Stimulated activated CD8-positive, alpha-beta memory T cell treated with anti-CD3 and anti-CD28 coated beads, Interleukin-7, amount 100 ng/mL, for 4 hours (primary cell): ENCODE results near the gene SEC24D.
A peak's percentile ranks its signal among the peaks of the same experiment; 100 is the strongest.

Source experiments
- DNase-seq, 2 donors: peaks; one replicate each; pipeline ENCODE4 v3.0.0-alpha.2; 2020; ENCODE audit warnings: low read depth in 2 of 2

Gene SEC24D

DNA sequence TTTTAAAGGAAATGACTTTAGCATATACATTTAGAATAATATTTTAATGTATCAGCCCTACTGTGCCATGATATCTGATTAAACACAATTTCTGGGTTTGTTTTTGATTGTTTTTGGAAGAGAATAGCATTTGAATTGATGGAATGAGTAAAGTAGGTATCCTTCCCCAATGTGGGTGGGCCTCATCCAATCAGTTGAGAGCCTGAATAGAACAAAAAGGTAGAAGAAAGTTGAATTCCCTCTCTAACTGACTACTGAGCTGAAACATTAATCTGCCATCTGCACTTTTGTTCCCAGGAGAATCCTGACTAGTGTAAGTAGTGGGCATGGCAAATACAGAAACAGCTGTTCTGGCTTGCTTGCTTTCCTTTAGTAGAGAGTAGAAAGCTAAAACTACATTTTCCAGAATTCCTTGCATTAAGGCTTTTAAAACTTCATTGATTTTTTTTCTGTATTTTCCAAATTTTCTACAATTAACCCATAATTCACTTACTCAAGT is 9.7 kb upstream of the SEC24D start:
- no peak for DNase-seq

DNA sequence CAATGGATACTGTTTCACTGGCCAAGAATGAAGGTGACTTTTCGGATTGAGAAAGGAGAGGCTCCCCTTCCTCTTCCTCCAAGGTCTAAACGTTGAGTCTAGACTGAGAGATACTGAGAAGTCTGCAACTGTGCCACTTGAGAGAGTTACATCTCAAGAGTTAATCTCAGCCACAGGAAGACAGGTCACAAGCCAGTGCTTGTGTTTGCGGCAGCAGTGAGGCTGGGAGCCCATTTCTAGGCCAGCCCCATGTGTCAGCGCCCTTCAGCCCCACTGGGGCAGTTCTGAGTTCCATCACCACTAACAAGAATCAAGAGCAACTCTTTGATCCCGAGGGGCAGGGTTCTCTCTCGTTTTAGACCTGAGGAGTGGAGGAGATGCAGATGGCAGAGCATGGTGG is 7.3 kb upstream of the SEC24D start:
- no peak for DNase-seq

DNA sequence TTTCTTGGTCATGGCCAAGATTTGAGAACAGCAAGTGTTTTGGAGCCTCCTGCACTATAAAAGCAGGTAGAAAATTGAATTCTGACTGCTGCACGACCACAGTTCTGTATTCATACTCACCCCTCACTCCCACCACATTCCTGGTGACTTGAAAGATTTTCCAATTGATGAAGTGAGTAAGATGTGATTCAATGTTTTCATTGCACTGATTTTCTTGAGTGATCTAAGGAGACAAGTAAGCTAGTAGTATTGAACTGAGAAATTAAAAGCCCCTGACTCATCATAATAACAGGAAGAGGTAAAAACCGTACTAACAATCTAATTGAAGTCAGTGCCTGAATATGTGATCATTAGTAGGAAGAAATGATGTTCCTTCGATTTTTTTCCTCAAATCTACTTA is 6.1 kb upstream of the SEC24D start:
- no peak for DNase-seq

DNA sequence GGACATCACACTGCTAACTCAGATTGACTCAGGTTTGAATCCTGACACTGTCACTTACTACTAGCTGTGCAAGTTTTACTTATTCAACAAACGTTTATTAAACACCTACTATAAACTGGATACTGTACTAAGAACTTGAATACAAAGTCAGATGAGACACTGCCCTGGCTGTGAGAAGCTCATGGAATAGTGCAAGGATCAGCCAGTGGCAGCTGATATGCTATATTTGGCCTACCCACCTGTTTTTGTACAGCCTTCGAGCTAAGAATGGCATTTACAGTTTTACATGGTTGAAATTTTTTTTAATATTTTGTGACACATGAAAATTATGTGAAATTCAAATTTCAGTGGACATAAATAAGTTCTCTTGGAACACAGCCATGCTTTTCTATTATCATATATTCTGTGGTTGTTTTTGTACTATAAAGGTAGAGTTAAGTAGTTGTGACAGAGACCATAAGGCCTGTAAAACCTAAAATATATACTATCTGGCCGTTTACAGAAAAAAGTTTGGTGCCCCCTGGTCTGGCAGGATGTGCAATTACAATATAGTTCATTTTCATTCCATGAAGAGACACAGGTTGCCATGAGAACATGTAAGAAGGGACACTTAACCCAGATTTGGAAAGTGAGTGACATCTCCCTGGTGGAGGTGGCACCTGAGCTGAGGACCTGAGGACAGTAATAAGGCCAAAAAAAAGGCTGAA is 3.4 kb upstream of the SEC24D start:
- no peak for DNase-seq

DNA sequence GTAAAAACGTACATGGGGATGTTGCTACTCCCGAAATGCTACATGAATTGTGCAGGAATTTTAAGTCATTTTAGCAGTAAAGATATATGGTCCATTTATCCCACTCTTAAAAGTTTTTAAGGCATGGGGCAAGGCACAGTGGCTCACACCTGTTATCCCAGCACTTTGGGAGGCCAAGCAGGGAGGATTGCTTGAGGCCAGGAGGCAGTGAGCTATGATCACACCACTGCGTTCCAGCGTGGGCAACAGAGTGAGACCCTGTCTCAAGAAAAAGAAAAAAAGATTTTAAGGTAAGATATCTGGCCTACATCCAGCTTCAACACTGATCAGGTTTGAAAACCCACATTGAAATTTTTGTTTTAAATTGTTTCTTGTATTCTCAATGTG is 1.2 kb upstream of the SEC24D start:
- no peak for DNase-seq

DNA sequence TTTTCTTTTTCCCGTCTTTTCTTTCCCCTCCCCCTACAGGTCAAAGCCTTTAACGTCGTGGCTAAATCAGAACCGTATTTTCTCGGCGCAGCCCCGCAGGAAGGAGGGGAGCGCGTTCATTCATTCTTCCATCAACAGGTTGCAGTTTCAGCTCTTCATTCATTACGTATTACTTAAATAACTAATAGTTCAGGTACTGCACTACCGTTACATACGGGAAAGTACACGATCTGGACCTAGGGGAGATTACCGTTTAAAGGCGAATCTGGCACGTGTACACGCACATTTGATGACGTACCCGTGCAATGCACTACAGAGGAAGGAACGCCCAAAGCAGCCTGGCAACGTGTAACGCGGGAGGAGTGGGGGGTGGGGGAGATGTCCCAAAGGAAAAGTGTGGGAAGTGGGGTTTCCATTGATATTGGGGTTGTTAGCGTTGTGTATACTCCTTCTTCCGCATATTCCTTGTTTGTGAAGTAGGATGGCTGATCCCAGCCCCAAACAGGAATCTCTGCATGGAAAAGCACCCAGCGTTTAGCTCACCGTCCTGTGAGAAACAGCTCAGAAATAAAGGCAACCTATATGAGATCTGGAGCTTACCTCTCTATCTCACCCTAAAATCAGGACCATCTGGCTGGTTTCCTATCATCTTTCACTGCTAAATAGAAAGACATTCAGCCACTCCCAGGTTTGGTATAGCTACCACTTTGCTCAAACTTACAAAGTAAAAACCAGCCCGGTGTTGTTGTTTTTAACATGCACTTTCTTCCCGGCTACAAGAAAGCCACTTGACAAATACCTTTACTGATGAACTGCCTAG is 585 bp upstream of the SEC24D start:
- DNase-seq = peak; percentile 15 to 36

DNA sequence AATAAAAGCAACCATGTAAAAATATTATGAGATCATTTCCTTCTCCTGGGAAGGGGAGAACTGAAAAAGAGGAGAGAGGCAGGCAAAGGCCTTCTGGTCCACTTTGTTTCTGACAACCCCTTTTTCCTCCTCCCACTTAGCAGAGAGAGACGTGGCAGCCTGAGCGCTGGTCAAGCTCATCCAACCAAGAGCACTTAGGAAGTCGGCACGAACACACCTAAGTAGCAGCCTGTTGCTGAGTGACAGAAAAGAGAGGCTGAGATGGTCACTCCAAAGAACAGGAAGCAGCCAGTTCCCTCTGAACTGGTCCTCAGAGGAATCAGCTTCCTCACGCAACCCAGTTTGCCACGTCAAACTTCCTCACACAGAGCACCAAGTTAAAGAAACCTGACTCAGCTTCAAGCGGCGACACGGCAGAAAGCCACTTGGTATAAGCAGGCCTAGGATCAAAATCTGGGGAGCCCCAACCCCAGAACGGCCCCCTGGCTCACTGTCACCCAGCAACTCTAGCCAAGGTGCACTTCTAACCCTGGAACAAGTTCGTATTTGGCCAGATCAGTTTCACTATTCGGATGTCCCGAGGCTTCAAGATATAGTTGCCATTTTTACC is 861 bp downstream of the SEC24D start:
- DNase-seq = peak; percentile 24 to 27

DNA sequence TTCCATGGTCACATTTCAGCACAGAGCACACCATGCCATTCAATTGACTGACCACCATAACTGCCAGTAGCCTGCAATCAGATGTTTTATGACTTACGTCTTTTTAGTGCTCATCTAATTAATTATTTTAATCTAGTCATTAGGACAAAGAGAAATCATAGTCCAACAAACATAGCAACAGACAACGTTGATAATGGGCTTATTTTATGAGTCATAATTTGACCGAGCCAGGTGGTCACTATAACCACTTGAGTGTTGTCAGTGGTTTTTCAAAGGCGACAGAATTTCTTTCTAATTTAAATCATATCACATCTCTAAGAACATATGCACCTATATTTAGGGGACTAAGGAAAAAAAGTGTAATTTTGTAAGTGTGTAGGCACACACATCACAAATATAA is 1.9 kb downstream of the SEC24D start:
- DNase-seq = no peak

DNA sequence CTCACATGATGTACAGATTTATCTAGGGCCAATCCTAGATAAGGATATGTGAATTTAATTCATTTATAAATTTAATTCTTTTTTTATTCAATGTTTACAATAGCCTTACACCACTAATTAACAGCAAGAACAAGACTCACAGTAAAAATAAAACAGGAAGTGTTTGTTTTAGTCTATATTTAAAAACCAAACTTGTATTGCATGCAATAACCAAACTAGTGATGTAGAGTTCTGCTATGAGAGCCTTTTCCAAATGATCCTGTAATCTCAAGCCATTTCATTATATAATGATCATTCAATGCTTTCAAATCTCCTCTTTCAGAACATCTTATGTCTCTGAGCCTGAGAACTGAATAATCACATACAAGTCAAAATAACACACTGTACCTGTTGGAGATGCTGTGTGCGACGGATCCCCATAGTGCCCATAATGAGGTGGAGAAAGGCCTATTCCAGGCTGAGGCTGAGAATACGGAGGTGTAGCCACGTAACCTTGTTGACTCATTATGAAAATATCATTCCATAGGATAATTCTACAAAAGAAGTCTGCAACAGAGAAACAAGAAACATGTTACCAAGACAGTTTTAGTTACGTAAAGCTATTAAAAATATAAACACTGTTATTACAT is 2.6 kb downstream of the SEC24D start:
- no peak for DNase-seq

DNA sequence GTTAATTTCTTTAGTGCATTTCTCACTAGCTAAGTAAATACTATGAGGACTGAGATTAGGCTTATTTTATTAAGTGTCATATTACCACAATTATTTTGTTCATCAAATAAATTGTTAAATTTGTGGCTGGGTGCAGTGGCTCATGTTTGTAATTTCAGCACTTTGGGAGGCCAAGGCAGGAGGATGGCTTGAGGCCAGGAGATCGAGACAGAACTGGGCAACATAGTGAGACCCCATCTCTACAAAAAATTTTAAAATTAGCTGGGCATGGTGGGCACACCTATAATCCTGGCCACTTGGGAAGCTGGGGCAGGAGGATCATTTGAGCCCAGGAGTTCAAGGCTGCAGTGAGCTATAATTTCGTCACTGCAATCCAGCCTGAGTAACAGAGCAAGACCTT is 6.8 kb downstream of the SEC24D start:
- no peak for DNase-seq

DNA sequence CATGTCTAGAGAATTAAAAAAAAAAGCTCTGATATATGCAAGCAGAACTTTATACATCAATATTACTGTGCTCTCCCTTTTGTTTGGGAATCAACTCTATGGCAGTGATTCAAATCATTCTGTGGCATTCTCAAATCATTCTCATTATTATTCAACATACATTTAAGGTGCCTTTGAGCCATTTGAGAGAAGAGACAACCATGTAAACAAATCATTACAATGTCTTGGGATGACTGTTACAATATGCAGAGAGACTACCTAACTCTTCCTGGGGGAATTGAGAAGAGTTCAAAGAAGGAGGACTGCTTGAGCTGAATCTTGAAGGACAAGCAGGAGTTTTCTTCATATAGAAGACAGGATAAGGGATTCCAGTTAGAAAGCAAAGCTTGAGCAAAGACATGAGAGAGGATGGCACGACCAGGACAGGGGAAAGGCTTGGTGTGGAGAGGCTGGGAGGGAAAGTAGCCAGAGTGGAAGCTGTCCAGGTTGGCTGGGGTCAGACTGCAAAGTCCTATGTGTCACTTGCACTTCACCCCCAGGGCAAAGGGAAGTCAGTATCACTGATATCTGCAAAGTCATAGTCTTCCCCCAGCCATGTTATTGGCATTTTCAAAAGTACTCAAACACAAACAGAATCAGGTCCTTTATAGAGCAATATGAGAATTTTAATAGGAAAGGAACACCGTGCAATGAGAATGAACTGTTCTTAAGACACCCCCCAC is 9.0 kb downstream of the SEC24D start:
- DNase-seq = no peak

DNA sequence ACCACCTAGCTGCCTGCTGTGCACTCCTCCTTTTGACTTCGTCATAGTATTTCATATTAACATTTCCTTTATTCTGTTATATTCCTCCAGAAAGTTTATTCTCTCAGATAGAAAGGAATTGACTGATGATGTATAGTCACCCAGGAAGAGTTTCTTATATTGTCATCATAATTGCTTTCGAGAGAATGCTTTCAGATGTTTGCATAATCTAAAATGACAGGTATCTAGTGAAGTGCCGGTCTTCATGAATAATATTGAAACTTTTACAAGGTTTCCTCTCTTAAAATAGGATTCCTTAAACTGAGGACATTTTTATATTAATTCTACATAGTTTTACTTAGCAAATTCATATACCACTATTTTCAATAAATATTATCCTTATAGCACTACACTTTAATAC is 10.1 kb downstream of the SEC24D start:
- DNase-seq = no peak

DNA sequence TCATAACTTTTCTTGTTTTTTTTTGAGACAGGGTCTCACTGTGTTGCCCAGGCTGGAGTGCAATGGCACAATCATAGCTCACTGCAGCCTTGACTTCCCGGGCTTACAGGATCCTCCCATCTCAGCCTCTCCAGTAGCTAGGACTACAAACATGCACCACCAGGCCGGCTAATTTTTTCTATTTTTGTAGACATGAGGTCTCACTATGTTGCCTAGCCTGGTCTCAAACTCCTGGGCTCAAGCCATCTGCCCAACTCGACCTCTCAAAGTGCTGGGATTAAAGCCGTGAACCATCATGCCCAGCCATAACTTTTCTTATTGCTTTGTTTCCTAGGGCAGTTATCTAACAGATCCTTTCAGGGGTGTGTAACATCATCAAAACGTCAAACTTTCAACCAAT is 11.8 kb downstream of the SEC24D start:
- DNase-seq = no peak

DNA sequence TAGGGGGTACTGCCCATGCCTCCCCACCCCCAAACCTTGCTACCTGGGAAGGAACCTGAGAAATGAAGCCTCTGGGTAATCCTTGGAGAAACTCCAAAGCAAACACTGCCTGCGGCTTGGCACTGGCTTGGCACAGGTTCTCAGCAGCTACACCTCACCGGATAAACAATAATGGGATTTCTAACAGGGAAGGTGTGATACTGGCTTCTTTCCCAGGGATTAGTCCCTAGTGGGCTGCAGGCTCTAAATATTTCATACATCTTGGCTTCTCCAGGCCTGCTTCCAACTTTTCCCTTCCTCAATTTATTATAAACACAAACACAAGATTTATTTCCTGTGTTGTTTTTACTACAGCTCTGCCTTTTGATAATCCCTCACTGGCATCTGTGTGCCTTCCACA is 12.5 kb downstream of the SEC24D start:
- no peak for DNase-seq

DNA sequence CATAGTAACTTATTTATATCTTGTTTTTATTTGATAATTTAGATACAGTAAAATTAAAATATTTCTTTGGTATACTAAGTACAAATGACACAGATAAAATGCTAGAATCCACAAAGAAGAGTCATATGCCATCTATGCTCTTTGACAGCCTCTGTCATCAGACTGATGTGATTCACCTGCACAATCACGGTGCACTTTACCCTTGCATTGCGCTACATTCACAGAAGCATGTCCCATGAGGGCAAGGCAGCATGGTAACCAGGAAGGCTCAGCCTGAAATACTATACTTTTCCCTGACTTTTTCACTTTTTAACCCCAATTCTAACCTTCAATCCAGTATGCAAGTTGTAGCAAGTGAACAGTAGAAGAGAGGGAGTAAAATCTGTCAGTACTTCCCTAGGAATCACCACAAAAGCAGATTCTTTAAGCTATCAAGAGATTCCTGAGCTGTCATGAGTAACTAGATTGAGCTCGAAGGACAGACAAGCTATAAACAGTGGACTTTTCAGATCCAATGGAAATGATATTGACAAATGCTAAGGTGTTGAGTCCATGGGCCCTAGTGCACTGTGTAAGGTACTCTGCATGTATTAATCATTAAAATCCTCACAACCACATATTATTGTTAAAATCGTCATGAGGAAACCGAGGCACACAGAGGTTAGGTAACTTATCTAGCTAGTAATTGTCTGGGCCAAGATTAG is 14.2 kb downstream of the SEC24D start:
- DNase-seq = no peak

DNA sequence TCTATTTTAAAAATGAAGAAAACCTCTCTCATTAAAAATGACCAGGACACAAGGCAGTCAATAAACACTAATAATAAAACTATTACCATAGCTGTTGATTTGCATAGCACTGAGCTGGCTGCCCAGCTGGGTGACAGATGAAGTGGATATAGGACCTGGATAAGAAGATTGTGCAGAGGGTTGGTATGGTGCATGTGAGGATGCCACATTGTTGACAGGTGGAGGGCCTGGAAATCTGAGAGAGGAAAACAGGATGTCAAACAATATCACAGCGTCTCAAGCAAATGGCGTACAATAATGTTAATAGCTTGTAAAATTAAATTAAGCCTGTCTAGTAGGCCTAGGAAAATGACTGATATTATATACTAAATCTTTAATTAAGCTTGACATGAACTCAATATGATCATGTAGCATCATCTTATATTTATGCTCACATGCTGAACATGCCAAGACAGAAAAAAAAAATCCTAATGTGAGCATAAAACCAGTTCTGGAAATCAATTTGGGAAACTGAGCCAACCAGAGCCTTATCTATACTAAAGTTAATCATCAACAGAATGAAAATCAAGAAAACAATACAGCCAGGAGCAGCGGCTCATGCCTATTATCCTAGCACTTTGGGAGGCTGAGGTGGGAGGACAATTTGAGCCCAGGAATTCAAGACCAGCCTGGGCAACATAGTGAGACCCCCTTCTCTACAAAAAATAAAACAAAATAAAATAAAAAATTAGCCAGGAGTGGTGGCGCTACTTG is 18.6 kb downstream of the SEC24D start:
- DNase-seq = no peak

DNA sequence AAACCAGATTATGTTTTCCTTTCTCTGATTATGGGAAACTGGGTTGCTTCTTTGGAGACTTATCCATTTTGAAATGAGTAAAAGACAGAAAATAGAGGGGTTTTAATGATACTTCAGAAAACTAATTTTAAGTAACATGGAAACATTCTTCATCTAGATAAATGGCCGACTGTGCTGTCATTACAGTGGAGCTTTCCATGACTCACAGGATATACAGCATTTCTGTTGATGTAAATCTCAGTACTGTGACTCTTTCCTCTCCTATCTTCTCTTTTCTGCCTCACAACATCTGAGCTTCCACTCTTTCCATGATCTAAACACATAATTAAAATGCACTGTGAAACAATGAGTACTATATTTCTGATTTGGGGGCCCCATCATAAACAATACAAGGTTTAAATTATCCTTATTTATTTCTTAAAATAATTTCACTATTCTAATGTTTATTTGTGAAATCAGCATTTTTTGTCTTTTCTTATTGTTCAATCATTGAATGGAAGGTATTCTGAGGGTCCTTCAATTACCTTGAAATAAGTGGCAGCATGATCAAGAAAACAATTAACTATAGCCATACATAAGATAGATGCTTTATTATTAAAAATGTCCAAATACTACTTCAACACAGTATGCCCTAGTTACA is 19.3 kb downstream of the SEC24D start:
- no peak for DNase-seq

DNA sequence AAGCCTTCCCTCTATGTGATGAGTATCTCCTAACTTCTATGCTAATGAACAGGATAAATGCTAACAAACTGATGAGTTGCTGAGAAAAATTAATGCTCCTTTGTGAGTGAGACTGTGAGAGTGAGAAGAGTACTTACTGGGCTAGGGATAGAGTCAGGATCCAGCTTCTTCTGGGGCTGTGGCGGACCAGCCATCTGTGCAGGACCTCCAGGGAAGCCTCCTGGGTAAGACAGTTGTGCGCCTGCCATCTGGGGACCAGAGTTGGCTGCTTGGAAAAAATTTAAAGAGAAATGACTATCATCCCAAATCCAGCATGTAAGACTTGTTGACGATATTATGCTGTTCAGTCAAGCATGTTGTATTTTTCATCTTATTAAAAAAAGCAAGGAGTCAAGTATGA is 21.0 kb downstream of the SEC24D start:
- DNase-seq = no peak

DNA sequence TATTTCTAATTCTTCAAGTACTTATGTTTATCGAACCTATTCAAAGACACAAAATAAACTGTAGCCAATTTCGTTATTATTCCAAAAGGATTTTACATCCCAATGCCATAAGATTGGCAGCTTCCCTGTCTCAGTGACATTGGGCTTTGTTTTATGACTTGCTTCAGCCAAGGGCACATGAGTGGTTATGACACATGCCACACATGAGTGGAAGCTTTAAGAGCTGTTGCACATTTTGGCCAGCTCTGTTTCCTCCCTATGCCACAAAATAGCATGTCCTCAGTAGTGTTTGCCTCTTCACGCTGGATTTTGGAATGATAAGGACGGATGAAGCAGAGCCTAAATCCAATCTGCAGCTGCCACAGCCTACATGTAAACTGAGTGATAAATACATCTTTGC is 21.9 kb downstream of the SEC24D start:
- DNase-seq = no peak

DNA sequence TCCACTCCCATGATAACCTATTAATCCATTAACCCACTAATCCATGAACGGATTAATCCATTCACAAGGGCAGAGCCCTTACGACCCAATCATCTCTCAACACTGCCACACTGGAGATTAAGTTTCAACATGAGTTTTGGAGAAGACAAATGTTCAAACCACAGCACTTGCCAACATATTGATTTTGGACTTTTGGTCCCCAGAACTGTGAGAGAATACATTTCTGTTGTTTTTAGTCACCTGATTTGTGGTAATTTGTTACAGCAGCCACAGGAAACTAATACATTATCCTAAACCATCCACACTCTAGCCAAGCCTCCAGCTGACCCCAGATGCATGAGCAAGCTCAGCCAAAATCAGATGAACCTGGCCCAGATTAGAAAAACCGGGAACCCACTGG is 22.4 kb downstream of the SEC24D start:
- no peak for DNase-seq
